ENCODE measurements around the gene MYO1D. TPM values are rescaled to one million over a fixed set of nuclear protein-coding genes. Genes with fewer than 3 reads are reported as not detected.
A peak's percentile ranks its signal among the peaks of the same experiment; 100 is the strongest.

The MYO1D gene
- total RNA-seq, 2 experiments from 2014 or later, result 8.4 to 12.2 TPM

DNA sequence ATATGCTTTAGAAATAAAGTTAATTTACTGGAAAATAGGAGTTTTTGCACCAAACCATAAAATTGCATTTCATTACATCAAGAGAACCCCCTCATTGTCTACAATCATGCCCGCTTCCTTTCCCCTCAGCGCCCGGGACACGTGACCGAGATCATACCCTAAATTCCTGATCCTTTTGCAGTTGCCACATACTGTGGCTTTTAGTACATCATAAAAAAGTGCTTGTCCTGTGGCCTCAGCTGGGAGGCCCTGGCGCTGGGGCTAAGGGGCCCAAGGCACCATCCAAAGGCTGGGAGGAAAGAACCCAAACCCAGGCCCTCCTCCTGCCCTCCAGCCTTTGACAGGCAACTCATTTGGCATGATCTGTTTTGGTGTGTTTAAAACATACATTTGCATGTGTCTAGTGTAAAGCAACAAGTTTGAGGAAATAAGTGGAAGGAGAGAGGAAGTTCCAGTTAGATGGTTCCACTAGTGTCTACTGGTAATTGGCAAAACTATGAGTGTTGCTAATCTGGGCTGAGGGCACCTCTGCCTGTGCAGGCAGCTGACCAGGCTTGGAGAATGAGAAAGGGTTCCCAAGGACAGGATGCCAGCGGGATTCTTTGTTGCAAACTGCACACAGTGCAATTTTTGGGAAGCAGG, 384.2 kb downstream of the MYO1D start:
- Mint-ChIP-seq H3K27ac (no peak overlapping the region), H3K4me1 (peaks cover 35% of the 10 kb centered on the region), H3K36me3 (peaks cover 16% of the 10 kb centered on the region), H3K27me3 (peaks cover 4% of the 10 kb centered on the region), H3K4me3 (no peak overlapping the region), H3K9me3 (ENCODE audit: low read depth) (no peaks in the 10 kb centered on the region)
- no peak for DNase-seq
- CTCF ChIA-PET, result interaction anchor here (1.1 to 1.3 kb wide), 2 partner anchors 25 to 48 kb away, joined by 3 to 4 read pairs; partner anchors contain the start of gene PSMD11
- no peak for ATAC-seq

DNA sequence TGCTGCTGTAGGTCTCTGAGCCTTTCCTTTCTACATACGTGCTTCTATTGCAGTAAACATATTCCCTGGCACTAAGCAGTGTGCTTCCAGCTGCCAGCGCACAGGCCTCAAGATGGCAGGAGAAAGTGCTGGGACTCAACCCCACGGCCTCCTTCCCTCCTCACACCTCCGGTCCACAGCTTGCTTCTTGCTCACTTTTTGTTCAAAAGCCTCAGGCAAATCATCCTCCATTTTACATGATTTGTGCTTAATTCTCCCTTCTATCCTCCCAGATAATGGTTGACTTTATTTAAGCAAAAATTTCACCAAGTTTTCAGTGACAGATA, 384.7 kb downstream of the MYO1D start:
- H3K9me3 Mint-ChIP-seq (ENCODE audit: low read depth), result no peaks in the 10 kb centered on the region
- DNase-seq, result no peak
- no peak for ATAC-seq
- no peak overlapping the region for H3K4me3 Mint-ChIP-seq
- peaks cover 38% of the 10 kb centered on the region for H3K4me1 Mint-ChIP-seq
- peaks cover 8% of the 10 kb centered on the region for H3K27me3 Mint-ChIP-seq
- CTCF ChIA-PET, result interaction anchor here (1.1 to 1.3 kb wide), 2 partner anchors 25 to 48 kb away, joined by 3 to 4 read pairs; partner anchors contain the start of gene PSMD11
- H3K36me3 Mint-ChIP-seq, result peaks cover 19% of the 10 kb centered on the region
- peak overlapping the region; percentile 25 for H3K27ac Mint-ChIP-seq

GRCh38 chr17:32491371-32492263, 385.3 kb downstream of the MYO1D start:
- DNase-seq (no peak), ATAC-seq (no peak)
- H3K4me1 Mint-ChIP-seq, result peaks cover 38% of the 10 kb centered on the region
- CTCF ChIA-PET, result interaction anchor here (1.1 to 1.8 kb wide), 4 partner anchors 18 to 47 kb away, joined by 3 to 4 read pairs (median 4); partner anchors contain the start of gene PSMD11
- H3K9me3 Mint-ChIP-seq (ENCODE audit: low read depth), result no peaks in the 10 kb centered on the region
- no peak overlapping the region for H3K27ac Mint-ChIP-seq
- no peak overlapping the region for H3K4me3 Mint-ChIP-seq
- H3K36me3 Mint-ChIP-seq, result peaks cover 19% of the 10 kb centered on the region
- peaks cover 8% of the 10 kb centered on the region for H3K27me3 Mint-ChIP-seq

DNA sequence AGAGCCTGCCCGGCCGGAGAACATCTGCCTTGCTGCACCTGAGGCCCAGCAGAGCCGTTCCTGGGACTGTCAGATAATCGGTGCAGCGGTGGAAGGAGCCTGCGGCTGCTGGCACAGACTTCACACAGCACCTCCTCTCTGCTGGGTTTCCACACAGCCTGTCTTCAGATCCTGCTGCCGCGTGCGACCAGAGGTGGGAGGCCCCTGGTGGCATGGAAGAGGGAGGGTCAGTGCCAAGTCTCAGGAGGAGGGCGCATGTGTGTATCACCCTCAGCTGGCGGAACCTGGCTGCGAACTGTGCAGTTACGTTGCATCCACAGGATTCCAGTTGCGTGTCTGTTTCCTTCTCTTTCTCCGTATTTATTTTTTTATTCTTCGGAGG, 386.8 kb downstream of the MYO1D start:
- H3K36me3 Mint-ChIP-seq, result peaks cover 19% of the 10 kb centered on the region
- no peak for DNase-seq
- ATAC-seq, result no peak
- H3K27me3 Mint-ChIP-seq, result peaks cover 8% of the 10 kb centered on the region
- H3K9me3 Mint-ChIP-seq (ENCODE audit: low read depth), result no peaks in the 10 kb centered on the region
- CTCF ChIA-PET, result interaction anchor here (0.9 to 1.8 kb wide), 2 partner anchors 19 to 29 kb away, joined by 3 to 4 read pairs; no protein-coding TSS in a partner anchor
- H3K4me1 Mint-ChIP-seq, result peaks cover 38% of the 10 kb centered on the region
- H3K4me3 Mint-ChIP-seq, result no peak overlapping the region
- no peak overlapping the region for H3K27ac Mint-ChIP-seq

DNA sequence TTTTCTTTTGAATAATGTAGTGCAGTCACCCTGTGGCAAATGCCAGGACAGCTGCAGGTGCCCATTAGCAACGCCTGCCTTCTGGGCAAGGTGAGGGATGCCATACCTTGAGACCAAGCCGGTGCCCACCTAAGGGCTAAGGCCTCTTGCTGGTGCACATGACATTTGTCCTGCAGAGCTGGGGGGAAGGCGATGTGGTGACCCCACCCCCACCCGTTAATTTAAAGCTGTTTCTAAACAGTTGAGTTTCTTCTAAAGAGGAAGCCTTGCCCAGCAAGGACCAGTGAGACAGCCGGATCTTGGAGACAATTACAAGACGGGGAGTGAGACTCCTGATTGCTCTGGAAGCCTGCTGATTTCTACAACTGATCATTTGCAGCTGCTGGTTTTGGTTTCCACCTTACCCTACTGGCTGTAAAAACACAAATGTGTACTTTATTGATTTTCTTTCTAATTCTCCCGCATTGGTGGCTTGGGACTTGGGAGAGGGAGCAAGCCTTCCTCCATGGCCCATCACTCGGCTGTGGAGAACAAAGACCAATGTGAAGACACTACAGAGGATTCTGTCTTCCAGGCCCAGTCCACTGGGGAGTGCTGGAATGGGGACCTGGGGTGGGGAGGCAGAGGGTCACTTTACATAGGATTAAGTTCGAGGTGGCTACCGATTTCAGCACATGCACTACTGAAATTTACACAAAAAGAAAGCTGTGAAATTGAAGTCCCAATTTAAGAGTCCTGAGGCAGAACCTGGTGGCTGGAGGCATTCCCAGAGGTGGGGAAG, 387.4 kb downstream of the MYO1D start:
- Mint-ChIP-seq H3K36me3 (peaks cover 19% of the 10 kb centered on the region), H3K9me3 (ENCODE audit: low read depth) (no peaks in the 10 kb centered on the region), H3K4me1 (peaks cover 38% of the 10 kb centered on the region), H3K27me3 (peaks cover 8% of the 10 kb centered on the region), H3K27ac (no peak overlapping the region), H3K4me3 (peak overlapping the region; percentile 33)
- CTCF ChIA-PET, result interaction anchor here (0.9 to 5.0 kb wide), 7 partner anchors 9 to 40 kb away, joined by 3 to 34 read pairs (median 4); no protein-coding TSS in a partner anchor
- ATAC-seq (no peak), DNase-seq (no peak)

DNA sequence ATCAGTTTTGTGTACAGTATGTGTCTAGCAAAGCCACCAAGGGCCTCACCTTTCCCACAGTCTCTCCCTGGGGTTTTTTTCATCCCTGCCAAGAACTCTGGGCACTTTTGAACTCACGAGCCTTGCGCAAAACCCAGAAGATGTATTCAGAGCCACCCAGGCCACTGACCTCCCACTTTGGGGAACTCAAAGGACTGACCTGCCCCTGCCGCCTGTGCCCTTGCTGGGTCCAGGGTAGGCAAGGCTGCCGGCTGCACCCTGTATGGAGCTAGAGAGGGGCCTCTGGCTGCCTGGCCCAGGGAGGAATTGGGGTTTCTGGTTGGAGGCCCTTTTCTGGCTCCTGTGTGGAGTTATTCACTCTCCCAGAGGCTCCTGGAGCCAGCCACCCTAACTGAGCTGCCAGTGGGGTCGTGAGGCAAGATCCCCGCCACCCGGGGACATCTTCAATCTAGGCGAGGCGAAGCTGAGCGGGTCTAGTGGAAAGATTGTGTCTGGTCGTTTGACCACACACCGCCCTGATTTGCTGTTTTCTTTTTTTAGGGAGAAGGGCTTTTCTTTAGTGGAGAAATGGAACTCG, 388.2 kb downstream of the MYO1D start:
- Mint-ChIP-seq H3K27ac (no peak overlapping the region), H3K4me1 (peaks cover 38% of the 10 kb centered on the region), H3K9me3 (ENCODE audit: low read depth) (no peaks in the 10 kb centered on the region), H3K36me3 (peaks cover 19% of the 10 kb centered on the region), H3K4me3 (peak overlapping the region; percentile 20), H3K27me3 (peaks cover 8% of the 10 kb centered on the region)
- no peak for DNase-seq
- no peak for ATAC-seq
- CTCF ChIA-PET, result interaction anchor here (0.9 to 5.0 kb wide), 5 partner anchors 10 to 45 kb away, joined by 3 to 34 read pairs (median 4); partner anchors contain the start of gene PSMD11

DNA sequence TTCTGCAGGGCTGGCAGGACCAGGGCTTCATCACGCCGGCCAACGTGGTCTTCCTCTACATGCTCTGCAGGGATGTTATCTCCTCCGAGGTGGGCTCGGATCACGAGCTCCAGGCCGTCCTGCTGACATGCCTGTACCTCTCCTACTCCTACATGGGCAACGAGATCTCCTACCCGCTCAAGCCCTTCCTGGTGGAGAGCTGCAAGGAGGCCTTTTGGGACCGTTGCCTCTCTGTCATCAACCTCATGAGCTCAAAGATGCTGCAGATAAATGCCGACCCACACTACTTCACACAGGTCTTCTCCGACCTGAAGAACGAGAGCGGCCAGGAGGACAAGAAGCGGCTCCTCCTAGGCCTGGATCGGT, 388.8 kb downstream of the MYO1D start:
- CTCF ChIA-PET, result interaction anchor here (0.8 to 5.0 kb wide), 8 partner anchors 8 to 171 kb away, joined by 3 to 34 read pairs (median 4); partner anchors contain the start of gene PSMD11
- no peak for ATAC-seq
- Mint-ChIP-seq H3K4me3 (peak overlapping the region; percentile 84), H3K27ac (no peak overlapping the region), H3K4me1 (peaks cover 41% of the 10 kb centered on the region), H3K9me3 (ENCODE audit: low read depth) (no peaks in the 10 kb centered on the region), H3K27me3 (peaks cover 8% of the 10 kb centered on the region), H3K36me3 (peaks cover 19% of the 10 kb centered on the region)
- DNase-seq, result no peak

DNA sequence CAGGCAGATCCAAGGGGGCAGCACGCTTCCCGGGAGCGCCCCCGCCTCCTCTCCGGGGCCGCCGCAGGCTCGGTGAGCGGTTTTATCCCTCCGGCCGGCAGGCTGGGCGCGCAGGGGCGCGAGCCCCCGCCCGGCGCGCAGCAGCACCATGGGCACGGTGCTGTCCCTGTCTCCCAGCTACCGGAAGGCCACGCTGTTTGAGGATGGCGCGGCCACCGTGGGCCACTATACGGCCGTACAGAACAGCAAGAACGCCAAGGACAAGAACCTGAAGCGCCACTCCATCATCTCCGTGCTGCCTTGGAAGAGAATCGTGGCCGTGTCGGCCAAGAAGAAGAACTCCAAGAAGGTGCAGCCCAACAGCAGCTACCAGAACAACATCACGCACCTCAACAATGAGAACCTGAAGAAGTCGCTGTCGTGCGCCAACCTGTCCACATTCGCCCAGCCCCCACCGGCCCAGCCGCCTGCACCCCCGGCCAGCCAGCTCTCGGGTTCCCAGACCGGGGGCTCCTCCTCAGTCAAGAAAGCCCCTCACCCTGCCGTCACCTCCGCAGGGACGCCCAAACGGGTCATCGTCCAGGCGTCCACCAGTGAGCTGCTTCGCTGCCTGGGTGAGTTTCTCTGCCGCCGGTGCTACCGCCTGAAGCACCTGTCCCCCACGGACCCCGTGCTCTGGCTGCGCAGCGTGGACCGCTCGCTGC, 389.3 kb downstream of the MYO1D start:
- ATAC-seq, result peak; percentile 30
- peak overlapping the region; percentile 84 for H3K4me3 Mint-ChIP-seq
- H3K9me3 Mint-ChIP-seq (ENCODE audit: low read depth), result no peaks in the 10 kb centered on the region
- DNase-seq, result no peak
- peaks cover 8% of the 10 kb centered on the region for H3K27me3 Mint-ChIP-seq
- CTCF ChIA-PET, result interaction anchor here (0.8 to 5.0 kb wide), 13 partner anchors 9 to 296 kb away, joined by 3 to 34 read pairs (median 4); partner anchors contain the start of gene PSMD11
- H3K27ac Mint-ChIP-seq, result peak overlapping the region; percentile 56
- H3K4me1 Mint-ChIP-seq, result peaks cover 36% of the 10 kb centered on the region
- H3K36me3 Mint-ChIP-seq, result peaks cover 19% of the 10 kb centered on the region

DNA sequence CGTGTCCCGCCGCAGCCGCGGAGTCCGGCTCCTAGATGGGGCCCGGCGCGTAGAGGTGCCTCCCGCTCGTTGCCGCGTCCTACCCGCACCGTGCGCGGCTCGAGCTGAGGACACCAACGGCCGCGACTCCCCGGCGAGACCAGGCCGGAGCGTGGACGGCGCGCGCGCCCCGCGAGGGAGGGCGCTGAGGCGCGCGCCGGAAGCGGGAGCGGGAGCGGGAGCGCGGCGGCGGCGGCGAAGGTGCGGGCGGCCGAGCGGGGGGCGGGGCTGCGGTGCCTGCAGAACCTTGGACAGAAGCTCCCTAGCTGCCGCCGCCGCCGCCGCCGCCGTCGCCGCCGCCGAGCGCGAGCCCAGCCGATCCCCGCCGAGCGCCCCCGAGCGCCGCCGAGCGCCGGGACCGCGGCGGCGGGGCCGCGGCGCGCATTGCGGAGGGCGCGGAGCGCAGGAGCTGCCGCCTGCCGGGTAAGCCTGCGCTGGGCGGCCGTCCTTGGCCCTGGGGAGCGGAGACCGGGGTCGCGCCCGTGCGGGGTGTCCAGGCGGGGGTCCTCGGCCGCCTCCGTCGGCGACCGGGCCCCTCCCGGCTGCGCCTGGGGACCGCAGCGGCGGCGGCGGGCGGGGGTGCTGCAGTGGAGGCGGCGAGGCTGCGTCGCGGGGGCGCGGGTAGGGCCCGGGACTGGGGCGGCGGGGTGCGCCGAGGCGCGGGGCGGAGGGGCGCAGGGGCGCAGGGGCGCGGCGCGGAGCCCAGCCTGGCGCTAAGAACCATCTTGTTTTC, 390.0 kb downstream of the MYO1D start, which contains the start of gene CDK5R1:
TSS of gene CDK5R1 (plus strand) at position 293 of the 772 bp plus-strand sequence. CDS start 628 bp downstream, outside the sequence.
- Mint-ChIP-seq H3K27me3 (peaks cover 8% of the 10 kb centered on the region), H3K4me1 (peaks cover 29% of the 10 kb centered on the region), H3K9me3 (ENCODE audit: low read depth) (no peaks in the 10 kb centered on the region), H3K36me3 (peaks cover 19% of the 10 kb centered on the region), H3K4me3 (peak within 1 kb of the TSS; percentile 84), H3K27ac (peak within 1 kb of the TSS; percentile 56)
- peak; percentile 73 for ATAC-seq
- CTCF ChIA-PET, result interaction anchor here (0.6 to 5.0 kb wide), 12 partner anchors 9 to 595 kb away, joined by 3 to 34 read pairs (median 4); no protein-coding TSS in a partner anchor
- DNase-seq, result peak; percentile 75

DNA sequence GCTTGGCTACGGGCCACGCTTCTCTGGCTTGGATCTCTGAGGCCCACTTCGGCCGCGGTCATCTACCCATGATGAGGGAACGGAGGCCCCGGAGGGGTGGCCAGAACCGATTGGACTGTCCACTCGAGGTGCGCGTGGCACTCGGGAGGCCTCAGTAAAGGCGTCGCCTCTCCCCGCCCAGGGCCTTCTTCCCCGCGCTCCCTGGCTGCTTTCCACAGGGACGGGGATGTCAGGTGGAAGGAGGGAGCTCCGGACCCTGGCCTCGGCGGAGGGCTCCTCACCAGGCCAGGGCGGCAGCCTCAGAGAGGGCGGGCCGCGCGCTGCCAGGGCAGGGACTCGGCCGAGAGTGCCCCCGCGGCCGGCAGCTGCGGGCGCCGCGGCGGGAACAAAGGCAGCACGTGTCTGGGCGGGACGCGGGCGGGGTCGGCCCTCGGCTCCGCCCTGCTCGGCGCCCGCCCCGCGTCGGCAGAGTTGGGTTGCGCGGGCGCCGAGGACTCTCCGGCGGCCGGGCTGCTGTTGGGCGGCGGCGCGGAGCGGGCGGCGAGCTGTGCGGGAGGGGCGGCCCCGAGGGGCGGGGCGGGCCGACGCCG, 390.7 kb downstream of the MYO1D start:
- no peak overlapping the region for H3K27ac Mint-ChIP-seq
- DNase-seq, result peak; percentile 63
- peaks cover 24% of the 10 kb centered on the region for H3K4me1 Mint-ChIP-seq
- H3K4me3 Mint-ChIP-seq, result peak overlapping the region; percentile 52
- CTCF ChIA-PET, result interaction anchor here (0.6 to 5.0 kb wide), 6 partner anchors 24 to 595 kb away, joined by 3 to 34 read pairs (median 5); no protein-coding TSS in a partner anchor
- ATAC-seq, result peak; percentile 82
- peaks cover 8% of the 10 kb centered on the region for H3K27me3 Mint-ChIP-seq
- H3K9me3 Mint-ChIP-seq (ENCODE audit: low read depth), result no peaks in the 10 kb centered on the region
- peaks cover 24% of the 10 kb centered on the region for H3K36me3 Mint-ChIP-seq
